HepG2 (cell line): ENCODE results near the gene STUB1. TPM values are rescaled to one million over a fixed set of nuclear protein-coding genes. Genes with fewer than 3 reads are reported as not detected.

Source experiments
- DNMT1 ChIP-seq: sonication (generic); formaldehyde crosslinking; IDR thresholded peaks from 2 replicates; pipeline ENCODE4 v1.5.1; 2020; ENCODE audit warnings: mild to moderate bottlenecking, missing genetic modification reagents
- GLI4 ChIP-seq: sonication (generic); formaldehyde crosslinking; IDR thresholded peaks from 2 replicates; pipeline ENCODE4 v1.5.1; 2020; ENCODE audit warnings: missing genetic modification reagents, mild to moderate bottlenecking, moderate library complexity, borderline replicate concordance
- KAT8 ChIP-seq: IDR thresholded peaks from 2 replicates; pipeline ENCODE4 v1.6.1; 2016; ENCODE audit warnings: missing genetic modification reagents, missing compliant biosample characterization
- MAZ ChIP-seq, 2 experiments: sonication (generic) in 1 of 2; formaldehyde crosslinking in 1 of 2; IDR thresholded peaks; 2 replicates each; pipeline versions ENCODE4 v1.5.0 to v1.6.1; 2012 to 2020; ENCODE audit warnings: low read depth in 2 of 2, mild to moderate bottlenecking in 2 of 2, borderline replicate concordance in 1 of 2, improper control_type of control experiment in 1 of 2, low read length in 1 of 2, missing genetic modification reagents in 1 of 2, moderate library complexity in 1 of 2
- NFE2L1 ChIP-seq: sonication (generic); formaldehyde crosslinking; IDR thresholded peaks from 2 replicates; pipeline ENCODE4 v1.4.0; 2020; ENCODE audit warnings: missing genetic modification reagents, mild to moderate bottlenecking, borderline replicate concordance
- PITX1 ChIP-seq: sonication (generic); formaldehyde crosslinking; IDR thresholded peaks from 2 replicates; pipeline ENCODE4 v1.5.1; 2020; ENCODE audit warnings: mild to moderate bottlenecking, missing genetic modification reagents
- RAD21 ChIP-seq: fragments of 450-650 bp; formaldehyde crosslinking; IDR thresholded peaks from 2 replicates; pipeline ENCODE4 v1.5.0; 2020; ENCODE audit warnings: mild to moderate bottlenecking
- RARG ChIP-seq: sonication (generic); formaldehyde crosslinking; IDR thresholded peaks from 2 replicates; pipeline ENCODE4 v1.4.0; 2020; ENCODE audit warnings: low read depth, mild to moderate bottlenecking, missing genetic modification reagents
- SAFB2 ChIP-seq: sonication (generic); formaldehyde crosslinking; IDR thresholded peaks from 2 replicates; pipeline ENCODE4 v1.5.1; 2020; ENCODE audit warnings: missing genetic modification reagents, low read depth, mild to moderate bottlenecking, borderline replicate concordance
- SSRP1 ChIP-seq: IDR thresholded peaks from 2 replicates; pipeline ENCODE4 v1.6.1; 2016; ENCODE audit warnings: control low read depth
- STAG1 ChIP-seq: sonication (generic); formaldehyde crosslinking; IDR thresholded peaks from 2 replicates; pipeline ENCODE4 v1.4.0; 2020; ENCODE audit warnings: missing genetic modification reagents
- SUZ12 ChIP-seq: fragments of 150-350 bp; IDR thresholded peaks from 2 replicates; pipeline ENCODE4 v1.6.1; 2014; ENCODE audit warnings: low read depth, low read length
- TFE3 ChIP-seq: IDR thresholded peaks from 2 replicates; pipeline ENCODE4 v1.6.1; 2016
- XRCC5 ChIP-seq: fragments of 200-400 bp; formaldehyde crosslinking; optimal IDR thresholded peaks from 2 replicates; pipeline ENCODE3; 2017; ENCODE audit warnings: mild to moderate bottlenecking, low read length
- ZFP41 ChIP-seq: sonication (generic); formaldehyde crosslinking; IDR thresholded peaks from 2 replicates; pipeline ENCODE4 v1.4.0; 2020; ENCODE audit warnings: mild to moderate bottlenecking, missing genetic modification reagents, borderline replicate concordance
- ZFP62 ChIP-seq: sonication (generic); formaldehyde crosslinking; IDR thresholded peaks from 2 replicates; pipeline ENCODE4 v1.4.0; 2020; ENCODE audit warnings: missing genetic modification reagents
- ZNF253 ChIP-seq: sonication (generic); formaldehyde crosslinking; IDR thresholded peaks from 2 replicates; pipeline ENCODE4 v1.8.0; 2022; ENCODE audit warnings: mild to moderate bottlenecking, missing genetic modification reagents, borderline replicate concordance
- ZNF337 ChIP-seq: sonication (generic); formaldehyde crosslinking; IDR thresholded peaks from 2 replicates; pipeline ENCODE4 v1.5.1; 2020; ENCODE audit warnings: missing genetic modification reagents, low read depth, mild to moderate bottlenecking, borderline replicate concordance
- ZNF383 ChIP-seq: sonication (generic); formaldehyde crosslinking; IDR thresholded peaks from 2 replicates; pipeline ENCODE4 v1.4.0; 2020; ENCODE audit warnings: missing genetic modification reagents, mild to moderate bottlenecking, borderline replicate concordance
- ZNF660 ChIP-seq: sonication (generic); formaldehyde crosslinking; IDR thresholded peaks from 2 replicates; pipeline ENCODE4 v1.5.1; 2020; ENCODE audit warnings: mild to moderate bottlenecking, low read depth, missing genetic modification reagents, borderline replicate concordance
- ZNF768 ChIP-seq: sonication (generic); formaldehyde crosslinking; IDR thresholded peaks from 2 replicates; pipeline ENCODE4 v1.4.0; 2020; ENCODE audit warnings: missing genetic modification reagents
- polyA plus RNA-seq, 8 experiments: library from polyadenylated mRNA; depleted of rRNA in 3 of 8; stranded (reverse) in 7 of 8; unstranded in 1 of 8; fragments of >200 nt; fragmentation: Illumina TruSeq in 4 of 8; extraction: Trizol in 4 of 8; gene quantifications; 2 replicates each; pipeline versions ENCODE4 v1.2.1 to v1.2.3, GENCODE V29; 2011 to 2016; ENCODE audit warnings: low read depth in 4 of 8, missing spikeins in 1 of 8, mixed read lengths in 1 of 8; ENCODE audit not compliant: insufficient read depth in 1 of 8
- total RNA-seq, 5 experiments: library from RNA; depleted of rRNA; stranded (reverse); fragments of >200 nt; fragmentation: Illumina TruSeq; extraction: Trizol; gene quantifications; 2 replicates each; pipeline ENCODE4 v1.2.3, GENCODE V29; 2016; ENCODE audit warnings: low read depth in 1 of 5
- TF ChIP-seq, protein P1 (sequence below): sonication (generic); formaldehyde crosslinking; conservative IDR thresholded peaks from 2 replicates; pipeline ENCODE4 v1.8.0; 2022; ENCODE audit warnings: low read depth, missing genetic modification reagents
- TF ChIP-seq, protein P2 (sequence below): sonication (generic); formaldehyde crosslinking; IDR thresholded peaks from 2 replicates; pipeline ENCODE4 v1.4.0; 2020; ENCODE audit warnings: missing genetic modification reagents
- TF ChIP-seq, protein P3 (sequence below): sonication (generic); formaldehyde crosslinking; IDR thresholded peaks from 2 replicates; pipeline ENCODE4 v1.4.0; 2020; ENCODE audit warnings: missing genetic modification reagents, low read depth, mild to moderate bottlenecking, borderline replicate concordance

STUB1 gene
- total and polyA plus RNA-seq, 2 of the 13 experiments (the other 11 are each of a cell fraction or from before 2014, with no cell fraction given) = 52.9 to 78.2 TPM

GRCh38 chr16:711548-712320 is 31.5 kb downstream of the STUB1 start (continued):
- TF ChIP-seq SSRP1 (CRISPR knock-in tag) (no peak), STAG1 (peak; percentile 96), ZNF768 (peak; percentile 65; the same call in 1 of the 2 replicates), ZNF253 (CRISPR knock-in tag) (no peak), NFE2L1 (CRISPR knock-in tag) (no peak), ZNF383 (CRISPR knock-in tag) (no peak), SUZ12 (no peak), RARG (no peak), KAT8 (CRISPR knock-in tag) (no peak), GLI4 (no peak), ZFP62 (no peak), TFE3 (no peak), ZFP41 (CRISPR knock-in tag) (no peak), PITX1 (CRISPR knock-in tag) (0 out of 2 replicates have a peak, but pooled peaks have one; percentile 24), MAZ (IDR thresholded peaks at IDR 0.05; ENCODE audit: borderline replicate concordance, low read depth, low read length) (0 out of 2 replicates have a peak, but pooled peaks have one; percentile 36), MAZ (CRISPR knock-in tag; IDR thresholded peaks at IDR 0.05; ENCODE audit: low read depth) (no peak), SAFB2 (CRISPR knock-in tag) (no peak), ZNF660 (CRISPR knock-in tag) (no peak), XRCC5 (peak; percentile 31), RAD21 (CRISPR knock-in tag) (peak; percentile 97), DNMT1 (0 out of 2 replicates have a peak, but pooled peaks have one; percentile 43), ZNF337 (CRISPR knock-in tag) (no peak)
- TF ChIP-seq, protein P1, sequence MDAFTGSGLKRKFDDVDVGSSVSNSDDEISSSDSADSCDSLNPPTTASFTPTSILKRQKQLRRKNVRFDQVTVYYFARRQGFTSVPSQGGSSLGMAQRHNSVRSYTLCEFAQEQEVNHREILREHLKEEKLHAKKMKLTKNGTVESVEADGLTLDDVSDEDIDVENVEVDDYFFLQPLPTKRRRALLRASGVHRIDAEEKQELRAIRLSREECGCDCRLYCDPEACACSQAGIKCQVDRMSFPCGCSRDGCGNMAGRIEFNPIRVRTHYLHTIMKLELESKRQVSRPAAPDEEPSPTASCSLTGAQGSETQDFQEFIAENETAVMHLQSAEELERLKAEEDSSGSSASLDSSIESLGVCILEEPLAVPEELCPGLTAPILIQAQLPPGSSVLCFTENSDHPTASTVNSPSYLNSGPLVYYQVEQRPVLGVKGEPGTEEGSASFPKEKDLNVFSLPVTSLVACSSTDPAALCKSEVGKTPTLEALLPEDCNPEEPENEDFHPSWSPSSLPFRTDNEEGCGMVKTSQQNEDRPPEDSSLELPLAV = no peak
- TF ChIP-seq, protein P2, sequence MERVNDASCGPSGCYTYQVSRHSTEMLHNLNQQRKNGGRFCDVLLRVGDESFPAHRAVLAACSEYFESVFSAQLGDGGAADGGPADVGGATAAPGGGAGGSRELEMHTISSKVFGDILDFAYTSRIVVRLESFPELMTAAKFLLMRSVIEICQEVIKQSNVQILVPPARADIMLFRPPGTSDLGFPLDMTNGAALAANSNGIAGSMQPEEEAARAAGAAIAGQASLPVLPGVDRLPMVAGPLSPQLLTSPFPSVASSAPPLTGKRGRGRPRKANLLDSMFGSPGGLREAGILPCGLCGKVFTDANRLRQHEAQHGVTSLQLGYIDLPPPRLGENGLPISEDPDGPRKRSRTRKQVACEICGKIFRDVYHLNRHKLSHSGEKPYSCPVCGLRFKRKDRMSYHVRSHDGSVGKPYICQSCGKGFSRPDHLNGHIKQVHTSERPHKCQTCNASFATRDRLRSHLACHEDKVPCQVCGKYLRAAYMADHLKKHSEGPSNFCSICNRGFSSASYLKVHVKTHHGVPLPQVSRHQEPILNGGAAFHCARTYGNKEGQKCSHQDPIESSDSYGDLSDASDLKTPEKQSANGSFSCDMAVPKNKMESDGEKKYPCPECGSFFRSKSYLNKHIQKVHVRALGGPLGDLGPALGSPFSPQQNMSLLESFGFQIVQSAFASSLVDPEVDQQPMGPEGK = peak; percentile 44; the same call in 1 of the 2 replicates
- TF ChIP-seq, protein P3, sequence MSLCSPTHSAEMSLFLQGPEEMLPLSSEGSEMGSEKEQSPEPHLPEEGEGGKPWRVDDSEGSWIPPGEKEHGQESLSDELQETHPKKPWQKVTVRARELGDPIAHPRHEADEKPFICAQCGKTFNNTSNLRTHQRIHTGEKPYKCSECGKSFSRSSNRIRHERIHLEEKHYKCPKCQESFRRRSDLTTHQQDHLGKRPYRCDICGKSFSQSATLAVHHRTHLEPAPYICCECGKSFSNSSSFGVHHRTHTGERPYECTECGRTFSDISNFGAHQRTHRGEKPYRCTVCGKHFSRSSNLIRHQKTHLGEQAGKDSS (CRISPR knock-in tag) = peak; percentile 52; the same call in 1 of the 2 replicates
